Endothelial cell of umbilical vein (primary cell): ENCODE data around the gene NINL. TPM values are rescaled to one million over a fixed set of nuclear protein-coding genes. Genes with fewer than 3 reads are reported as not detected.

Source experiments
- BruUV-seq: library from RNA; stranded (reverse); fragments of 400-500 nt; replicated peaks from 2 replicates; lab custom pipeline; 2021; lab: Mats Ljungman, UMichigan
- CTCF ChIA-PET: fragments of 300-600, 350-600 bp; sonication (Branson Sonifier 250); formaldehyde crosslinking; loops from one replicate; lab custom pipeline; 2021; ENCODE audit warnings: antibody characterized with exemption, inconsistent platforms; lab: Charles Lee
- POLR2A ChIA-PET: fragments of 300-600, 350-600 bp; sonication (Branson Sonifier 250); formaldehyde crosslinking; loops from one replicate; lab custom pipeline; 2021; ENCODE audit warnings: antibody characterized with exemption, inconsistent platforms; lab: Charles Lee
- DNase-seq: peaks from one replicate; pipeline ENCODE4 v3.0.0-alpha.2; 2011; ENCODE audit warnings: low read depth, low spot score
- FAIRE-seq: peaks from 2 replicates; lab custom pipeline; 2011; peaks lifted over from hg19 to GRCh38; lab: Jason Lieb, UNC
- H2AFZ ChIP-seq: 2 replicates; pipeline ENCODE4 v1.6.0; 2012; ENCODE audit warnings: low read depth, low read length, control low read depth, inconsistent platforms
- H3K27ac ChIP-seq: 2 replicates; pipeline ENCODE4 v1.5.1; 2011; ENCODE audit warnings: low read depth, mild to moderate bottlenecking, control low read depth, low read length, moderate library complexity; ENCODE audit not compliant: insufficient read depth
- H3K27me3 ChIP-seq, 2 experiments: 2 replicates each; pipeline versions ENCODE4 v1.6.0 to v1.6.1; 2011; ENCODE audit warnings: low read length in 2 of 2, mixed read lengths in 1 of 2; ENCODE audit not compliant: control insufficient read depth in 2 of 2, insufficient read depth in 2 of 2
- H3K36me3 ChIP-seq, 2 experiments: 2 replicates in 1 of 2; 3 replicates in 1 of 2; pipeline ENCODE4 v1.5.1; 2011; ENCODE audit warnings: low read length in 2 of 2, mild to moderate bottlenecking in 1 of 2, moderate library complexity in 1 of 2; ENCODE audit not compliant: control insufficient read depth in 2 of 2, insufficient read depth in 2 of 2; ENCODE audit errors: extremely low read depth in 1 of 2
- H3K4me1 ChIP-seq: 3 replicates; pipeline ENCODE4 v1.5.1; 2011; ENCODE audit warnings: mild to moderate bottlenecking, low read length; ENCODE audit not compliant: control insufficient read depth, insufficient read depth; ENCODE audit errors: extremely low read depth
- H3K4me2 ChIP-seq: 2 replicates; pipeline ENCODE4 v1.6.1; 2011; ENCODE audit warnings: low read length, control low read depth, mixed read lengths; ENCODE audit not compliant: insufficient read depth
- H3K4me3 ChIP-seq, 3 experiments: fragments of 200-600 bp in 1 of 3; sonication (generic), shearing (Covaris generic) in 1 of 3; replicated peaks in 1 of 3; 2 replicates each; pipeline ENCODE4 v1.5.1; 2011 to 2016; ENCODE audit warnings: control low read depth in 3 of 3, low read length in 3 of 3, mild to moderate bottlenecking in 2 of 3, inconsistent platforms in 1 of 3, low read depth in 1 of 3, moderate library complexity in 1 of 3; ENCODE audit not compliant: insufficient read depth in 1 of 3
- H3K79me2 ChIP-seq: 2 replicates; pipeline ENCODE4 v1.6.0; 2012; ENCODE audit warnings: low read length, inconsistent platforms; ENCODE audit not compliant: control insufficient read depth, insufficient read depth
- H3K9ac ChIP-seq: replicated peaks from 2 replicates; pipeline ENCODE3; 2011; ENCODE audit warnings: low read length, control low read depth; ENCODE audit not compliant: insufficient read depth; ENCODE audit errors: extremely low read depth
- H3K9me1 ChIP-seq: replicated peaks from 3 replicates; pipeline ENCODE4 v1.6.0; 2011; ENCODE audit warnings: mild to moderate bottlenecking, low read length; ENCODE audit not compliant: control insufficient read depth, insufficient read depth; ENCODE audit errors: extremely low read depth
- H3K9me3 ChIP-seq: replicated peaks from 2 replicates; pipeline ENCODE4 v1.5.1; 2012; ENCODE audit warnings: low read length, inconsistent platforms; ENCODE audit not compliant: control insufficient read depth, insufficient read depth
- H4K20me1 ChIP-seq: replicated peaks from 2 replicates; pipeline ENCODE3; 2011; ENCODE audit warnings: mild to moderate bottlenecking, low read length; ENCODE audit not compliant: control insufficient read depth, insufficient read depth; ENCODE audit errors: extremely low read depth
- EZH2 ChIP-seq: IDR thresholded peaks from 2 replicates; pipeline ENCODE4 v1.6.1; 2012; ENCODE audit warnings: borderline replicate concordance, low read depth, mild to moderate bottlenecking, moderate library complexity, low read length, inconsistent platforms; ENCODE audit not compliant: severe bottlenecking
- FOS ChIP-seq: IDR thresholded peaks from 2 replicates; pipeline ENCODE4 v1.6.1; 2011; ENCODE audit warnings: mild to moderate bottlenecking, low read length, moderate library complexity, borderline replicate concordance; ENCODE audit not compliant: insufficient read depth
- GATA2 ChIP-seq: IDR thresholded peaks from 2 replicates; pipeline ENCODE4 v1.7.0; 2011; ENCODE audit warnings: low read depth, mild to moderate bottlenecking, moderate library complexity, mixed read lengths, low read length; ENCODE audit not compliant: insufficient read length, insufficient read depth
- JUN ChIP-seq: IDR thresholded peaks from 2 replicates; pipeline ENCODE4 v1.6.1; 2011; ENCODE audit warnings: borderline replicate concordance, low read depth; ENCODE audit not compliant: insufficient read length, insufficient read depth
- MYC ChIP-seq: IDR thresholded peaks from one replicate; pipeline ENCODE4 v1.6.1; 2011; ENCODE audit warnings: mild to moderate bottlenecking, low read depth, low read length
- POLR2A ChIP-seq: IDR thresholded peaks from 2 replicates; pipeline ENCODE4 v1.6.1; 2012; ENCODE audit warnings: low read depth, mild to moderate bottlenecking, control low read depth, low read length
- POLR2AphosphoS5 ChIP-seq: IDR thresholded peaks from 2 replicates; pipeline ENCODE4 v1.6.1; 2012; ENCODE audit warnings: low read depth, mild to moderate bottlenecking, control low read depth, low read length, moderate library complexity; ENCODE audit not compliant: insufficient read depth
- dilution Hi-C: fragments of 300-500 bp; cut with MboI; formaldehyde crosslinking; loops from one replicate; pipeline ENCODE4 v1.15.0; 2019; ENCODE audit warnings: low sequenced_read_pairs; ENCODE audit not compliant: extremely low pct_ligation_motif_present
- intact Hi-C: fragments of 100-400 bp; cut with micrococcal nuclease; formaldehyde crosslinking; loops from one replicate; pipeline ENCODE4 v1.10.0; 2022
- polyA plus RNA-seq, 4 experiments: library from polyadenylated mRNA; depleted of rRNA in 3 of 4; stranded (reverse) in 3 of 4; unstranded in 1 of 4; fragments of >200 nt; gene quantifications; 2 replicates each; pipeline versions ENCODE4 v1.2.1 to v1.2.3, GENCODE V29; 2011 to 2012; ENCODE audit warnings: missing spikeins in 1 of 4
- total RNA-seq: library from RNA; stranded (reverse); gene quantifications from 2 replicates; pipeline ENCODE4 v1.2.3, GENCODE V29; 2021
- TF ChIP-seq, protein P1 (sequence below), 2 donors: IDR thresholded peaks; 1 replicate in 1 of 2; 2 replicates in 1 of 2; pipeline ENCODE4 v1.5.1; 2011; ENCODE audit warnings: low read length in 2 of 2, mild to moderate bottlenecking in 2 of 2, moderate library complexity in 2 of 2, control low read depth in 1 of 2, inconsistent platforms in 1 of 2, low read depth in 1 of 2; ENCODE audit not compliant: insufficient read depth in 1 of 2; ENCODE audit errors: extremely low read depth in 1 of 2
- TF ChIP-seq, protein P2 (sequence below): IDR thresholded peaks from 2 replicates; pipeline ENCODE4 v1.6.1; 2011; ENCODE audit not compliant: insufficient read depth, insufficient read length

The NINL gene
- total and polyA plus RNA-seq, 2 donors (not counting 3 experiments of a cell fraction or from before 2014, with no cell fraction given): 13.2 to 25.5 TPM

DNA sequence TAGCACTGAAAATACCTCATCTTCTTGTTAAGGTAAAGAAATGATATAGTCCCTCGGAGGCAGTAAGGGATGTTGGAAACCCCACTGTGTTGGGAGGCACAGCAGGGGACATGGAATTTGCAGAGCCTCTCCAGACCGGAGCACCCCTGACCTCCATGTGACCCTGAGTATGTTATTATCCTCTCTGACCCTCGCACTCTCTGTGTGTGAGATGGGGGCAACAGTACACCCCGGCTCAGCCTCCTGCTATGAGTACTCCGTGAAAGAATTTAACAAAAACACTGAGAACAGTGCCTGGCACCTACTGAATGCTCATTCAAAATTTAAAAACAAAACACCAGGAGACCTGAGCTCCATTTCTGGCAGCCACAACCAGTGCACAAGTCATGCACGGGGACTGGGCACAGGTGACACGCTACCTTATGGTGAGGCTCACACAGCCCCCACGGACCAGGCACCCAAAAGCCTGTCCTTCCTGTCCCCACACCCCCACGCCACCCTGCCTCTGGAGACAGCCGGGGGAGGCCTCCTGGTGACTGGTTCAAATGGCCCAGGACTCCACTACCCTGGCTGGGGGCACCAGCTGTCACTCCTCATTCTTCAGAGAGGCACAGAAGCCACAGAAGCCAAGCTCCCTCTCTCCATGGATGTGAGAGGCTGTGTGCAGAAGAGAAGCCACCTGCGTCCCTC is 6.1 kb downstream of the NINL start:
- Histone ChIP-seq H3K27ac (no peak overlapping the region), H2AFZ (no peak overlapping the region), H3K27me3 (no peaks in the 10 kb centered on the region), H3K79me2 (peaks cover 24% of the 10 kb centered on the region), H4K20me1 (no peaks in the 10 kb centered on the region), H3K4me2 (no peak overlapping the region), H3K9me3 (no peaks in the 10 kb centered on the region), H3K4me3 (no peak overlapping the region), H3K9ac (no peak overlapping the region), H3K4me1 (peaks cover 4% of the 10 kb centered on the region), H3K9me1 (no peaks in the 10 kb centered on the region), H3K36me3 (peaks cover 0 to 8% of the 10 kb centered on the region in 2 experiments)
- CTCF ChIA-PET: interaction anchor here (0.6 kb wide), 1 partner anchor 628 kb away, joined by 3 read pairs; no protein-coding TSS in a partner anchor
- DNase-seq (no peak), FAIRE-seq (no peak)
- TF ChIP-seq, protein P1, sequence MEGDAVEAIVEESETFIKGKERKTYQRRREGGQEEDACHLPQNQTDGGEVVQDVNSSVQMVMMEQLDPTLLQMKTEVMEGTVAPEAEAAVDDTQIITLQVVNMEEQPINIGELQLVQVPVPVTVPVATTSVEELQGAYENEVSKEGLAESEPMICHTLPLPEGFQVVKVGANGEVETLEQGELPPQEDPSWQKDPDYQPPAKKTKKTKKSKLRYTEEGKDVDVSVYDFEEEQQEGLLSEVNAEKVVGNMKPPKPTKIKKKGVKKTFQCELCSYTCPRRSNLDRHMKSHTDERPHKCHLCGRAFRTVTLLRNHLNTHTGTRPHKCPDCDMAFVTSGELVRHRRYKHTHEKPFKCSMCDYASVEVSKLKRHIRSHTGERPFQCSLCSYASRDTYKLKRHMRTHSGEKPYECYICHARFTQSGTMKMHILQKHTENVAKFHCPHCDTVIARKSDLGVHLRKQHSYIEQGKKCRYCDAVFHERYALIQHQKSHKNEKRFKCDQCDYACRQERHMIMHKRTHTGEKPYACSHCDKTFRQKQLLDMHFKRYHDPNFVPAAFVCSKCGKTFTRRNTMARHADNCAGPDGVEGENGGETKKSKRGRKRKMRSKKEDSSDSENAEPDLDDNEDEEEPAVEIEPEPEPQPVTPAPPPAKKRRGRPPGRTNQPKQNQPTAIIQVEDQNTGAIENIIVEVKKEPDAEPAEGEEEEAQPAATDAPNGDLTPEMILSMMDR (IDR thresholded peaks at IDR 0.05; ENCODE audit: extremely low read depth in 1 of 2, insufficient read depth in 1 of 2, low read depth in 1 of 2, low read length in 2 of 2): no peak
- TF ChIP-seq MYC (no peak), GATA2 (no peak), POLR2A (no peak), FOS (no peak), JUN (no peak), POLR2AphosphoS5 (no peak), EZH2 (no peak)
- TF ChIP-seq, protein P2, sequence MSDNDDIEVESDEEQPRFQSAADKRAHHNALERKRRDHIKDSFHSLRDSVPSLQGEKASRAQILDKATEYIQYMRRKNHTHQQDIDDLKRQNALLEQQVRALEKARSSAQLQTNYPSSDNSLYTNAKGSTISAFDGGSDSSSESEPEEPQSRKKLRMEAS: no peak
- intact Hi-C loops (no loop called here), dilution Hi-C loops (no loop called here)
- POLR2A ChIA-PET: interaction anchor here (0.7 kb wide), 1 partner anchor 13 kb away, joined by 3 read pairs; no protein-coding TSS in a partner anchor
- BruUV-seq: no TSS peak
